HG03442 (cell line): ENCODE data around the gene PWWP2B.
A peak's percentile ranks its signal among the peaks of the same experiment; 100 is the strongest.

Experiments
- ATAC-seq: cut with Tn5 transposase; IDR thresholded peaks from one replicate; pipeline ENCODE4 v1.9.1; 2021; ENCODE audit warnings: mild to moderate bottlenecking, moderate library complexity; ENCODE audit not compliant: unreplicated experiment

The PWWP2B gene

DNA sequence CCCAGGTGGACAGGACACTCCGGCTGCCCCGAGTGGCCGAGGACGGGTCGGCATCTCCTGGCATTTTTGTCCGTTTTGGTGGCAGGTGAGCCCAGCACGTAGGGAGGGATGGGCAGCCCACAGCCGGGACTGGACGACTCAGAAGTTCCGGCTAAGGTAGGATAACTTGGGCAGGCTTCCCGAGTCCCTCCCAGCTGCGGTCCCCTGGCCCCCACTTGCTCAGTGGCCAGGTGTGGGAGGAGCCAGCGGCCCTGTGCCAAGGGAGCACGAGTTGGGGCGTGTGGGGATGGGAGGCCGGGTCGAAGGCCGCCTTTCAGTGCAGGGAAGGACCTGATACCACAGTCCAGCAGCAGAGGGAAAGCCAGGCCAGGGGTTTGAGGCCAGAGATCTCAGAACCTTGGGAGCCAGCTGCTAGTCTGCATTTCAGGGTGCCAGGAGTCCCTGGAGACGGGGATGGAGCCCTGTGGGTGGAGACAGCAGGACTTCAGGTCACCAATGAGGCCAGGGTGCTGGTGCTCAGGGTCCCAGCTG lies 58.5 kb downstream of the PWWP2B start:
- ATAC-seq: no peak

DNA sequence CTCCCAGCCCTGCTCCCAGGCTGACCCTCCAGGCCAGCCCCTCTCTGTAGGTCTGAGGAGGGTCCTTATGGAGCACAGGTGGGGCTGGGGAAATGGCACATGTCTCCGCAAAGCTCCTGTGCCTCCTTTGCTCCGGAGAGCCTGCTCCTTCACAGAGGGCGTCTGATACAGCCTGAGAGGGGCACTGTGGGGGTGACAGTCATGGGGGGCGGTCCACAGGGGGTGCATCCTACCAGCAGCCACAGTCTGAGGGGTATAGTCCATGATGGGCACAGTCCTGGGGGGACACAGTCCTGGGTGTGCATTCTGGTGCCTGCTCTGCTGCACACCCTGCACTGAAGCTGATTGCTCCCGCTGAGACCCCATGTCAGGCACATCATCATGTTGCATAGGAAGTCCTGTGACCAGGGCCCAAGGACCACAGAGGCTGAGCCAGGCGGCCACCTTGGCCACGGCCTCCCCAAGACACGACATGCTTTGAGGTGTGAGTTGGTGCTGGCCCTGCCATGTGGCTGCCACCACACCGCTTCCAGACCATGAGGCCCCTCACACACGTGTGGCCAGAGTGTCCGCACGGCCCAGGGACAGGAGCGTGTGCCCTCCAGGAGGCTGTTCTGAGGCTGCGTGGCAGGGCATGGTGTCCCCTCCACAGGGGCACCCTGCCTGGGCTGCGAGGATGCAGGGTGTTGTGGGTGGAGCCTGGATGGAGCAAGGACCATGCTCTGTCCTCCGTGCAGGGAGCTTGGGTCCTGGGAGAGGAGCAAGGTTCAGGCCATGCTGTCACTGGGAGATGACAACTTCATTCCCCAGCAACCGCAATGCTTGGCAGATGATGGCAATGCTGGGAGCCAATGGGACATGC lies 59.2 kb downstream of the PWWP2B start:
- ATAC-seq: no peak

DNA sequence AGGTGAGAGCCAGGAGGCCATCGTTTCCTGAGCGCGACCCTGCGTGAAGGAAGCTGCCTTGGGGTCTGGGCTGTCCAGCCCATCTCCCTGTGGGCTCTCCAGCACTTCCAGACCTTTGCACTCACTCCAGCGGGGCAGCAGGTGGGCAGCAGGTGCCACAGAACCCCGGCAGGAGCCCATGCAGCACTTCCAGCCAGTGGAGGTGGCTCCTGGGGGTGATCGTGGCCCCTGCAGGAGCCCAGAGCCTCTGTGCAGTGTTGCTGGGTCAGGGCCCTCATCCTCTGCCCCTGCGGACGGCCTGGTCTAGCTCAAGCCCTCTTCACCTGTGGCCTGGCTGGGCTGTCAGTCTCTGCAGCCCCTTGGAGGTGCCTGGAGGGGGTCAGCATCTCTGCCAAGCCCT lies 59.9 kb downstream of the PWWP2B start:
- ATAC-seq: no peak

DNA sequence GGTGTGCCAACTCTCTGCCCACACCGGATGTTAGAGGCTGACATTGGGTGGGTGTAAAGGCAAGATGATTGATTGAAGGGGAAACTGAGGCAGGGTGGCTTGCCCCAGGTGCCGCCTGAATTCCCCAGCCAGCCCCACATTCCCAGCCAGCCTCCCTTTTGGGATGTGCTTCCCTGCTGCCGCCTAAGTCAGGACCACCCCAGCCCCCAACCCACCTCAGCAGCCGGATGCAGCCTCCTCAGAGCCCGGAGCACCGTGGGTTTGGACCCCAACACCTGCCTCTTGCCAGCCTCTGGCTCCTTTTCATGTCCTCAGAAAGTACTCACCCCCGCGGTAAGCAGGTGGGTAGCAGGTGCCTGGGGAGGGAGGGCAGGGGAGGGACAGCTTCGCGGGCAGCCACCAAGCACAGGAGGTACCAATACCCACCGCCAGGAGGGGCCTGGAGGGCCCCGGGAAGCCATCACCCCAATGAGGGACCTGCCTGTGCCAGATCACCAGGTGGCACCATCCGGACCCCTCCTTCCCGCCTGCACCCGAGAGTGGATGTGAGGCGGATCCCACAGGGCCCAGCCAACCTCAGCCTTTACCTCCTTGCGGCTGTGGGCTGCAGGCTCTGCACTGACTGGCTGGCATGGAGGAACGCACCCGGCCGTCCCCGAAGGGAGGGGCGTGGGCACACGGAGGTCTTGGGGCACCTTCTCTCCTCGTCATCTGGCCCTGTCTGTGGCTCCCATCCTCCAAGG lies 60.5 kb downstream of the PWWP2B start:
- no peak for ATAC-seq

DNA sequence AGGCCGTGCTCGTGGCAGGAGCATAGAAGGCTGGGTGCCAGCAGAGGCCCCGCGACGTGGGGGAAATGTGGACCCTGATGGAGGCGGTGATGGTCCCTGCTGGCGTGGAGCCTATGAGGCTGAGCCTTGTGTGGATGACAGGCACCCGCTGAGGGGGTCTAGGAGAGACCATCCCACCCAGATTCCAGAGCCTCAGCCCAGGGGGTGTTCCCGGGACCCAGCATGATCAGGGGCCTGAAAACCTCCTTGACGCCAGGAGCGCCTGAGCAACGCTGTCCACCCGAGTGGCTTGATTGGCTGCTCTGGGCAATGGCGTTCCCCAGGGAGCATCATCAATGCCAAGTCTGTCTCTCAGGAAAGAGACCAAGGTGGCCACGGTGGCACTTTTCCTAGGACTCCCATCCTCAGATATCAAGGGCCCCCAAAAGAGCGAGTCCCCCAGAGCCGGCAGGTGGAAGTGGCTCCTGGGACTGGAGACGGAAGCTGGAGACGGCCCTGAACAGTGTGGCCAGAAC lies 61.1 kb downstream of the PWWP2B start:
- no peak for ATAC-seq

DNA sequence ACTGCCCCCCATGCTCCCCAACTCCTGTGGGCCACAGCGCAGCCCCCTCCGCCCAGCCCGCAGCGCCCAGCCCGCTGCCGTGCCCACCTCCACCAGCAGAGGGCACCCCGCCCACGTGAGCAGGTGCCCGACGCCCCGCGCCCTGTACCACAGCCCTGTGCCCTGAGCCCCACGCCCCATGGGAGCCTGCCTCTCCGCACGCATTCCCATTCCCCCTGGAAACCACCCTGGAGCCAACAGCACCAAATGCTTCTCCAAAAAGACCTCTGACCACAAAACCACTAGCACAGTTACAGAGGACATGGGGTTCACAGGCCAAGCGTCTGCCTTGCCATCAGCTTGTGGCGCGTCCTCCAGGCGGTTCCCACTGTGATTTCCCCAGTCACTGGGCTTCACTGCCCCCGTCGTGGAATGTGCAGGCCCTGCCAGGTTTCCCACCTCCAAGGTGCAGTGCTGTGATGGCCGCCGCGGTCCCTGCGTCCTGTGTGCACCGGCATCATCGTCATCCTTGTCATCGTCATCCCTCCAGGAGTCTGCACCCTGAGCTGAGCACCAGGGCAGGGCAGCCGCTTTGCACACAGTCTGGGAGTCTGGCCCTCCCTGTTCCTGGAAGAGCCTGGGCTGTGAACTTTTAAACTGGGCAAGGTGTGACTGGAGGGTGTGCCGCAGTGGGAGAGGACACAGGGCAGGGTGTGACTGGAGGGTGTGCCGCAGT lies 61.7 kb downstream of the PWWP2B start:
- peak; percentile 49 for ATAC-seq

DNA sequence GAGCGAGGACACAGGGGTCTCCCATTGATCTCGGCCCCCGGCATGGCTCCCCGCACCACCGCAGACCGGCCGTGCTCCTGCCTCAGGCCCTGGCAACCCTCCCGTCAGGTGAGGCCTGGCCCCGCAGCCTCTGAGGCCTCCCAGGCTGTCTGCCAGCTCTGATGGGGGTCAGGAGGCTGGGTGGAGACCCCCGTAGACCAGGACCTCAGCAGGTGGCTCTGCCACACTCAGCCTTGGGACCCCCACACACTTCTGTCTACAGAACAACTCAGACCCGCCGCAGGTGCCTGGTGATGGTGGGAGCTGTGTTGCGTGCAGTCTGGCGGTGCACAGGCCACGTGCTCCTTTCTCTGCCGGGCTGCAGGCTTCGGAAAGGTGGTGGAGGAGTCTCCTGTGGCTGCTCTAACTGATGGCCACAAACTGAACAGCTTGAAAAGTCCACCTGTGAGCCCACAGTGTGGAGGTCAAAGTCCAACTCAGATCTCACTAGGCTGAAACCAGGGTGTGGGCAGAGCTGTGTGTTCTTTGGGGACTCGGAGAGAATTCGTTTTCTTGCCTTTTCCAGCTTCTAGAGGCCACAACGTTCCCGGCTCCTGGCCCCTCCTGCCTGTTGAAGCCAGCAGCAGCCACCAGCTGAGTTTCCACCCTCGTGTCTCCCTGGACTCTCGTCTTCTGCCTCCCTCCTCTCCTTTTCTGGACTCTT lies 62.5 kb downstream of the PWWP2B start:
- no peak for ATAC-seq

DNA sequence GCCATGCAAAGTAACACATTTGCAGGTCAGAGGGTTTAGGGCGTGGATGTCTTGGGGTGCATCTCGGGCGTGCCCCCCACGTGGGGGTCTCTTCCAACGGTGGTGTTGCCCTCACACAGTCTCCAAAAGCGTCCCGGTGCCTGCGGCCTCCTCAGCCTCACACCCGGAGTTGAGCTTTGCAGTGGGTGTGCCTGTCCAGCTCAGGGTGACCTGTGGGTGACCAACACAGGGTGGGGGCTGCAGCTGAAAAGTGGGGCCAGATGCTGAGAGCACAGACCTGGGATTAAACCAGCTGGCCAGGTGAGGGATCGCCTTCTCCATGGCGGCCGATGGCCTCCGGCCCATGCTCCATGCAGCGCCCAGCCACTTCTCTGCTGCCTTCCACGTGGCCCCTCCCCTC lies 63.1 kb downstream of the PWWP2B start:
- ATAC-seq: no peak

DNA sequence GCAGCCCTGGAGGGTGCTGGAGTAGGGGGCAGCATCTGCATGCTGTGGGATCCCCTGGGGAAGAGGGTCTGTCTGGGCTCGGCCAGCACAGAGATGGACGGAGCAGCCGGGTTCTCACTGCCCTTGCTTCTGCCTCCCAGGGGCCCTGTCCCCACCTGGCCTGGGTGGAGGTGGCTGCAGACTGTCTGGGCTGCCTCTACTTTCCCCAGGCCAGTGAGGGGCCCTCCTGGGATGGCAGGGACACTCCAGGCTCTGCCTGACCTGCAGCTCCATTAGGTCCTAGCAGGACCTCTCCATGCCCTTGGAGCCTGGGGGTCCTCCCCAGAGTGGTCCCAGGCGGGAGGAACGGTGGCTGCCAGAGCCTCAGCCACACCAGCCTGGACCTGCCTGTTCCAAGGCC lies 63.7 kb downstream of the PWWP2B start:
- ATAC-seq: no peak

DNA sequence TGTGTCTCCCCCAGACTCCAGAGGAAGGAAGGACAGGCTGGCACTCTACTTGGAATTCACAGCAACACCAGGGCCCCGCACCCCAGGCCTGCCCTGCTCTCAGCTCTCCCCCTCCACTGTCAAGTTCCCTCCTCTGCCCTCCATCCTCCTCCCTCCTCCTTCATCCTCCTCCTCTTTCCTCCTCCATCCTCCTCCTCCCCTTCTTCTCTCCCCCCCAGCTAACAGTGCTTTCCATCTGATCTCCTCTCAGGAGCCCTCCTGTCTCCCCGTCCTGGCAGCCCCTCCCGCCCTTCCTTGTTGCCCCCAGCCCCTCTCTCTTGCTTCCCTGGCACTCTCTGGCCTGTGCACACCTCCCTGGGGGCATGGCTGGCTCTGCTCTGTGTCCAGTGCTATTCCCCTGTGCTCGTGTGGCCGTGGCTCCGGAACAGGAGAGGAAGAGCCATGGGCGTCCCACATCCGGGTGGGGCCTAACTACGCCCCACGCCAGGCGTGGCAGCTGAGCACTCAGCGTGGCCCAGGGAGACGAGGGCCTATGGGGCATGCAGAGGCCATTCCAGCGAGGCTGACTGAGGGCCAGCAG lies 64.2 kb downstream of the PWWP2B start:
- no peak for ATAC-seq

DNA sequence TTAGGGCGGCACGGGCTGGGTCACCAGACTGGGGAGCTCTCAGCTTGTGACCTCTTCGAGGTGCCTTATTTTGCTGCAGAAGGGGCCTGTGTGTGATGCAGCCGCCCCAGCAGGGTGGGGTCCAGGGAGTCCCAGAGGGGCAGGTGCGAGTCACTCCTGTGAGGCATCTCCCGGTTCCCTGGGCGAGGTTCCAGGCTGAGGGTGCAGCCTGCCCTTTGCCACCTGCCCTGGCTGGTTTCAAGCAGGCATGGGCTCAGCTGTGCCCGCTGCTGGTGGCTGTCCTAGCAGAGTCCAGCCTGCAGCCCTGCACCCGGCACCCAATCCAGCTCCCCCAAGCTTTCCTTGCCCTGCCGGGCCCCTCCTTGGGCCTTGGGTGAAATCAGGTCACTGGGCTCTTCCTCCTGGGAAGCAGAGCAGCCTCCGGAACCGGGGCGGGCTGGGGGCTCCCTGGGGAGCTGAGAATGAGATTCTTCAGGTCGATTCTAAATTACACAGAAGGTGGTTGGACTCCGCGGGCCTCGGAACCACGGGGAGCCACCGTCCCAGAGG lies 64.8 kb downstream of the PWWP2B start:
- no peak for ATAC-seq

DNA sequence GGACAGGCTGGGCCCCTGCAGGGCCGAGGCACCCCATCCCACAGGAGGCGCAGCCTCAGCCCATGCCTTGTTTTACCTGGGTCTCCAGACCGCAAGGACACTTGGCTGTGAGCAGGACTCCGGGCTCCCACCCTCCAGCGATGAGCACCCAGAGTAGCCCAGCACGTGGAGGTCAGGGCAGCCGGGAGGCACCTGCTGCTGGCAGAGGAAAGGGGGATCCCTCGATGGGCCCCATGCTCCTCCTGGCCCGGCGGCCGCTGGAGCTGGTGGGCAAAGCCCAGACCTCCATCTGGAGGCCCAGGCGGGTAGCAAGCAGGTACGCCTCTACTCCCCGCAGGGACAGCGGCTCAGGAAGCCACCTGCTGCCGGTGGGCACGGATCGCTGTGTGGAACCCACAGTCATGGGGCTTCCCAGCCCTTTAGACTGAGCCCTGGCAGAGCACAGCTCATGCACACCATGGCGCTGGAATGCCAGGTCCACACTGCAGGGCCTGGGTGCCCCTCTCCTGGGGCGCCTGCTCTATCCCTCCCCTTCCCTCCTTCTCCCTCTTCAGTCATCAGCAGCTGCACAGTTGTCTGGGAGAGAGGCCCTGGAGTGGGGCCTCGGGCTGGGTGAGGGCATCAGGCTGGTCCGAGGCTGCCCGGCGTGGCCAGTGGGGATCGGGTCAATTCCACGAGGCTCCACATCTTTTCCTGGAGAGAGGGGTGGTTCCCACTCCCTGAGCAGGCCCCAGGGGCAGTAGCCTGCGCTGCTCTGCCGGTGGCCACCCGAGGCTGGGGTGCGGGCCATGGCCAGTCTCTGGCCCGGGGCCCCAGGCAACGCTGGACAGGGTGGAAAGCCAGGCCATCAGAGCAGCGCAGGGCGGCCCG lies 65.7 kb downstream of the PWWP2B start:
- no peak for ATAC-seq

DNA sequence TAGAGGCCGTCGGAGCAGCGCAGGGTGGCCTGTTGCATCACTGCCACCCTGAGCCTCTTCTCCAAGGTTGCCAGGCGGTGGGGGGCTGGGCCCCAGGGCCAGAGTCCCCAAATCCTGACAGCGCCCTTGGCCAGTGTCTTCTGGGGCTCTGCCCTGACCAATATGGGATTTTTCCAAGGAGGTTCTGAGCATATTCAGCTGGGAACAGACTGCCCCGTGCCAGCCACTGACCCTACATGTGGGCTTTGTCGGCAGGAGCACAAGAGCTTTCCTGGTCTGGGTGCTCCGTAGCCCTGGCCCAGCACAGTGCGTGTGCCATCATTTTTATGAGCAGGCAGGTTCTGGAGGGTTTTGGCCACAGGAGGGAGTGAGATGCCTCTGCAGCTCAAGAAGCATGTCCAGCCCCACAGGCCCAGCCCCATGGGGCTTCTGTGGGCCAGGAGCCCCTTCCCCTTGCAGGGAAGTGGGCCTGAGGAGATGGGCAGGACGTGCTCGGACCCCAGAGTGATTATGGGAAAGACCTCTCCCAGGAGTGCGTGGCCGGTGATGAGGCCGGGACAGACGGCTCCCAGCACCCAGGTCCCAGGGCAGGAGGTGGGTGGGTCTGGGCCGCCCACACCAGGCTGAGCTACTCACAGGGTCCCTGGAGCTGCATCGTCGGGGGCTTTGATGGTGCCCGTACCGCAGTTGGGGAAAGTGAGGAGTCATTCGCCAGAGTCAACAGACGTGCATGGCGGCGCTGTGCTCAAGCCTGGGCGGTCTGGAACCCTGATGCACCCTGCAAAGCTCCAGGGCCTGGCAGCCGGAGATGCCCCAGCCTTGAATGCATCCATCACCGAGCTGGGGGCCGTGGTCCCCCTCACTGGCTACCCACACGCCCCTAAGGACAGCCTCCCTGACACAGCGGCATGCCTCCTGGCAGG lies 66.6 kb downstream of the PWWP2B start:
- no peak for ATAC-seq

DNA sequence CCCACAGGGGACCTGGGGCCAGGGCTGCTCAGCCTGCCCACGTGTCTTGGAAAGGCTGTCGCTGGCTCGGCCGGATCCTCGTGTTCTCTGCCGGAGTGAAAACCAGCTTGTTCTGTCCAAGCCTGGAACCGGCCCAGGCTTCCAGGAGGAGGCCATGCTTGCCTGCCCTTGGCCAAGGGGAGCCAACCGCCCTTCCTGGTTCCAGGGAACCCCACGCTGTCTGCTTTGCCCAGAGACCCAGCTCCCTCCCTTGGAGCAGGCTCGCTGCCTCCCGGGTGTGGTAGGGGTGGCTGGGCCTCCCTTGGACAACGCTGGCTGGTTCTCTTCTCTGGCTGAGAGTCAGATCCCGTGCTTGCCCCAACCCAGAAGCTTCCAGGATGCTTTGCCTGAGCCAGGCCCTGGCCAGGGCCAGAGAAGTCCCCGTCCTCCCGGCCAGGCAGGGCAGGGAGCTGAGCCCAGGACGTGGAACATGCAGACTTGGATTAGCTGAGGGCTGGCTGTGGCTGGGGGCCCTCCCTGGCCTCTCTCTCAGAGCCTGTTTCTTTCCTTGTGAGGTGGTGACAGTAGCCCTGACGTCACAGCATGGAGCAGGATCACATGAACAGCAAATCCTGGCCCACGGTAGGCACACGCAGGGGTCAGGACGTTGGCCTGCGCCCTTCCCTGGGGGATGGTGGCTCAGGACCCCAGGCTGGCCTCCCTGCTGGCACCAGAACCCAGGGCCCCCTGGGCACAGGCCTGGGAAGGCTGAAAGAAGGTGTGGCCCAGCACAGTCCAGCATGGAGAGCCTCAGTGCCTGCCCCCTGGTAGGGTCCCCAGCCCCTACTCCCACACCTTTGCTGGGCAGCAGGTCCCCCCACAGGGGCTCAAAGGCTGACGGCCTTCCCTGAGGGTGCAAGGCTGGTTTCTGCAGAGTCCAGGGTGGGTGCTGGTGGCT lies 67.5 kb downstream of the PWWP2B start:
- no peak for ATAC-seq

DNA sequence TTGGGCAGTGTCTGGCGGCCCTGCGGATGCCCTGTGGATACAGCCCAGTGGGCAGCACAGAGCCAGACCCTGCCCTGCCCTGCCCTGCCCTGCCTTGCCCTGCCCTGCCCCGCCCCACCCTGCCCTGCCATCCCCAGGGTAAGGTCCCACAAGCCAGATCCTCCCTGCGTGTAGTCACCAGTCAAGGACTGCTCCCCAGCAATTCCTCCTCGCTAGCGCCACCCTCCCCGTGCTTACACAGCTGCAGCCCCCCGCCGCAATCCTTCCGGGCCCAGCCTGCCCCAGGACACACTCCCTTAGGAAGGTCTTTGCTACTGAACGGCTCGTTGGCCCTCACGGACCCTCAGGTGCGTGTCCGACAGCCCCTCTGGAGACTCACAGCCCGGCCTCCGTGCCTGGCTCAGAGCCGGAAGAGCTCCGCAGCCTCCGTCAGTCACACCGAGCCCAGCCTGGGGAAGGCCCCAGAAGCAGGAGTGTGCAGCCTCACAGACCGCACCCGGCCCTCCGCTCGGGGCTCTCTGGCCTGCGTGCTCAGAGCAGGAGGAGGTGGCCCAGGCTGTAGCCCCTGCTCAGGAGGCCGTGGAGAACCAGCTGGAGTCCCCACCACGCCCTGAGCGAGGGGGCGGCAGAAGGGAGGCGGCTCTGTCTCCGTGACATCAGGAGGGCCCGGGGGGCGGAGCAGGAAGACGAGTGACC lies 68.3 kb downstream of the PWWP2B start:
- no peak for ATAC-seq

DNA sequence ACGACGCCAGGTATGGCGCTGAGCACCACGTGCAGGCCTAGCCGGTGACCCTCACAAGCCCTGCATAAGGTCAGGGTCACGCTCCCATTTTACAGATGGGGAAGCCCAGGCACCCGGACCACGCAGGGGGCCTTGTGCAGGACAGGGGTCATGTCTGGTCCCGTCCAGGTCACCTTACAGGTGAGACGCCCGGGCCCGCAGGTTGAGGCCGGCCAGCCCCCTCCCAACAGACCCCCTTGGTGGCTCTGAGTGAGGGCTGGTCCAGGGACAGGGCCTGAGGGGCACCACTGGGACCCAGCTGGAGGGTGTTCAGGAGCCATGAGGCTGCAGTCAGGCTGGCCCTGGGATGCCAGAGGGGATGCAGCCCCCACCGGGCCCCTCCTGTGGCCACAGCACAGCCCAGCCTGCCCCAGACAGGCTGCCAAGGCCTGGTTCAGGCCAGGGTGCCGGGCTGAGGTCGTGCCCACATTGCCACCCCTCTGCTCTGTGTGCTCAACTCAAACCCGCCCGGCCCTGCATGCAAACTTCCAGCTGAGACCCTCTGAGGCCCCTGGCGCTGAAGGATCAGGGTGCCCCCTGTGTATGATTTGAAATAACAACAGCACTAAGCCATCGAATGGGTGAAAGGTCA lies 69.0 kb downstream of the PWWP2B start:
- no peak for ATAC-seq
